ENCODE measurements around the gene CDH4.
"Not testable (repeated sequence)": the region's sequence is repeated elsewhere in the genome, so short reads cannot be mapped to it uniquely, and the experiment has no call there.

Gene CDH4

GRCh38 chr20:61850926-61851900 lies 599.2 kb downstream of the CDH4 start:
- DNase-seq (ENCODE audit: low read depth, low spot score), result peak; percentile 4
- ChIA-PET POLR2A (no interaction called here), CTCF (interaction anchor here (1.1 kb wide), 1 partner anchor 35 kb away, joined by 3 read pairs; no protein-coding TSS in a partner anchor)
- TF ChIP-seq, protein P1, sequence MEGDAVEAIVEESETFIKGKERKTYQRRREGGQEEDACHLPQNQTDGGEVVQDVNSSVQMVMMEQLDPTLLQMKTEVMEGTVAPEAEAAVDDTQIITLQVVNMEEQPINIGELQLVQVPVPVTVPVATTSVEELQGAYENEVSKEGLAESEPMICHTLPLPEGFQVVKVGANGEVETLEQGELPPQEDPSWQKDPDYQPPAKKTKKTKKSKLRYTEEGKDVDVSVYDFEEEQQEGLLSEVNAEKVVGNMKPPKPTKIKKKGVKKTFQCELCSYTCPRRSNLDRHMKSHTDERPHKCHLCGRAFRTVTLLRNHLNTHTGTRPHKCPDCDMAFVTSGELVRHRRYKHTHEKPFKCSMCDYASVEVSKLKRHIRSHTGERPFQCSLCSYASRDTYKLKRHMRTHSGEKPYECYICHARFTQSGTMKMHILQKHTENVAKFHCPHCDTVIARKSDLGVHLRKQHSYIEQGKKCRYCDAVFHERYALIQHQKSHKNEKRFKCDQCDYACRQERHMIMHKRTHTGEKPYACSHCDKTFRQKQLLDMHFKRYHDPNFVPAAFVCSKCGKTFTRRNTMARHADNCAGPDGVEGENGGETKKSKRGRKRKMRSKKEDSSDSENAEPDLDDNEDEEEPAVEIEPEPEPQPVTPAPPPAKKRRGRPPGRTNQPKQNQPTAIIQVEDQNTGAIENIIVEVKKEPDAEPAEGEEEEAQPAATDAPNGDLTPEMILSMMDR (IDR thresholded peaks at IDR 0.05; ENCODE audit: insufficient read depth, low read length, missing control alignments), result no peak
- H3K4me3 ChIP-seq (ENCODE audit: low read depth, low read length), result no peak overlapping the region

- H3K4me3 ChIP-seq (ENCODE audit: low read depth, low read length), result no peak overlapping the region
- no peak for DNase-seq (ENCODE audit: low read depth, low spot score)
- TF ChIP-seq, protein P1 (IDR thresholded peaks at IDR 0.05; ENCODE audit: insufficient read depth, low read length, missing control alignments), result no peak
- ChIA-PET POLR2A (no interaction called here), CTCF (no interaction called here)
Measured at GRCh38 chr20:61852268-61853072, 600.4 kb downstream of the CDH4 start.

DNA sequence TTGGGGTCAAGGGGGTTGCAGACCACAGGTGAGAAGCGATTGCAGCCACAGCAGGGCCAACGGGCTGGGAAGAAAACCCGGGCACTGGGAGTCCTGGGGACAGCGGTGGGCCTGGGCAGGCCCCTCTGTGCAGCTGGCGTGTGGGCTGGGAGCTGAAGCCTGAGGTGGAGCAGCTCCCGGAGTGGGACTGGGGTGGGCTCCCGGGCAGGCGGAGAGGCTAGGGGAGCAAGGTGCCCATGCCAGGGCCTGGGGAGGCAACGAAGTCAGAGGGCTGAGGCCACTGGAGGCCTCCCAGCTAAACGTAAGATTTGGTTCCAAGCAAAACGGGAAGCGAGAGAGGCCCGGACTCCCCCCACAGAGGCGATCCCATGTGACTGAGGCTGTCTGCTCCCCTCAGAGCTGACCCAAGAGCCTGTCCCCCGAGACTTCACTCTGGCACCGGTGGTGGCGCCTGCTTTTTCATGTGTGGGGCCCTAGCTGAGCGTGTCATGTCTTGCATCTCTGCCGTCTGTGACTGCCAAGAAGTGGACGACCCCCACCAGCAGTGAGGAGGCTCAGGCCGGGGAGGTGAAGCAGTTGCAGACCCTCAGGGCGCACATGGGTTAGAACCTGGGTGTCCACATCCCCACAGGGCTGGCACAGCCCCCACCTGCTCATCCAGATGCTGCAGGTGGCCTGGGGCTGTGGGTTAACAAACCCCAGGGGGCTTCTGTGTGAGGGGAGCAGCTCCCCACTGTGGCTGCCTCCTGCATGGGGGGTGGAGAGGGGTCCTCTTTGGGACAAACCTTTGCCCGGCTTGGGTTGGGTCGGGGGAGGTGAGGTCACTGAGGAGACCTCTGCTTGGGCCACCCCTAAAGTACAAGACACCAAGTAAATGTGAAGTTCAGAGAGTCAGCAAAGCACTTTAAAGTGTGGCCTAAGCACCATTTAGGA lies 601.3 kb downstream of the CDH4 start:
- ChIA-PET POLR2A (no interaction called here), CTCF (no interaction called here)
- TF ChIP-seq, protein P1 (IDR thresholded peaks at IDR 0.05; ENCODE audit: insufficient read depth, low read length, missing control alignments), result no peak
- H3K4me3 ChIP-seq (ENCODE audit: low read depth, low read length), result no peak overlapping the region
- no peak for DNase-seq (ENCODE audit: low read depth, low spot score)

DNA sequence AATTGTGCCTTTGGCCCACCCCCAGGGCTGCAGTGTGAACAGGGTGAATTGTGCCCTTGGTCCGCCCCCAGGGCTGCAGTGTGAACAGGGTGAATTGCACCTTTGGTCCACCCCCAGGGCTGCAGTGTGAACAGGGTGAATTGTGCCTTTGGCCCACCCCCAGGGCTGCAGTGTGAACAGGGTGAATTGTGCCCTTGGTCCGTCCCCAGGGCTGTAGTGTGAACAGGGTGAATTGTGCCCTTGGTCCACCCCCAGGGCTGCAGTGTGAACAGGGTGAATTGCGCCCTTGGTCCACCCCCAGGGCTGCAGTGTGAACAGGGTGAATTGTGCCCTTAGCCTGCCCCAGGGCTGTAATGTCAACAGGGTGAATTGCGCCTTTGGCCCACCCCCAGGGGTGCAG lies 602.5 kb downstream of the CDH4 start:
- H3K4me3 ChIP-seq (ENCODE audit: low read depth, low read length); DNase-seq (ENCODE audit: low read depth, low spot score); CTCF ChIA-PET; POLR2A ChIA-PET: not testable (repeated sequence)

DNA sequence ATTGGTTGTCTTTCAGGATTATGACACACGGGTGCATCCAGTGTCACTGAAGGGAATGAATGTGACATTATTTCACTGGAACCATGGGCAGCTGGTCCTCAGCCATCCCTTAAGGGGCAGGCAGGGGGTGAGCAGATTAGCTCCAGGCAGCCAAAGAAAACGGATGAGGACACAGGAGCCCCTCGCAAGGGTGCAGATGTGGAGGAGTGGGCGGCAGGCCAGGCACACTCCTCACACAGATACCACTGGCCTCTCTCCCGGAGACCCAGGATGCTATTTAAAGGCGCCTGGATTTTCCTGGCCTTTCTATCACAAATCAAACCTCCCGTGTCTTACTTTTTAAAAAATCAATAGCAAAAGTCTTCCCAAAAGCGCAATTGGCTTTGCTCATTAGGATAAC lies 603.2 kb downstream of the CDH4 start:
- TF ChIP-seq, protein P1 (IDR thresholded peaks at IDR 0.05; ENCODE audit: insufficient read depth, low read length, missing control alignments), result no peak
- CTCF ChIA-PET, result no interaction called here
- H3K4me3 ChIP-seq (ENCODE audit: low read depth, low read length), result no peak overlapping the region
- POLR2A ChIA-PET, result no interaction called here
- no peak for DNase-seq (ENCODE audit: low read depth, low spot score)

DNA sequence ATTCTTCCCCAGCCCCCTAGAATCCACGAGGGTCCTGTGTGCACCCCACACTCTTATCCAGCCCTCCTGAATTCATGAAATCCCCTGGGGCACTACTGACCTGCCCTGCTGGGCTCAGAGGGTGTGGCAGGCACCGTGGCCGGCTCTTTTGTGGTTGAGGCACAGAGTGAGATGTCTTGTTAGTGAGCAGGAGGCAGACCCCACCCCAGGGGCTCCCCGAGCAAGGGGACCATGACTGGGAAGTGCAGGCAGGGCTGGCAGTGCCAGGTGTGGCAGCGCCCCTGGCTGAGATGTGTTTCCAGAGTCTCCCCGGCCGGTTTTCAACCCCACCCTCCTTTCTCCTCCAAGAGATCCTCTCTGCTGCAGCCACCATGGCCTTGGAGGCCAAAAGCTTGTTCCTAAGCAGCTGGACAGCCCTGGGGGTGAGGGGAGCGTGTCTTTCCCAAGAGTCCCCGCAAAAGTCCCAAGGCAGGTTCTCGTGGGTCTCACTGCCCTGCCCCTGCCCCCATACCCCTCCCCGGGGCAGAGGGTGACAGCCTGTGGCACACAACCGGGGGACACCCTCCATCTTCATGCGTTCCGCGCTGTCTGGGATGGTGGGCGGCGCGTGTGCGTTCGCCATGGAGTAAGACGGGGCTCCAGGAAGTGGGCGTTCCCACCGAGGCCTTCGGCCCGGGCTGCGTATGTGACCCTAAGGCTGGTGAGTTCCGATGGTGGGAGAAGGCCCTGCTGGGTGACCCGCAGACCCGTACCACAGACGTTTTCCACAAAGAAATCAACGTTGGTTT lies 604.8 kb downstream of the CDH4 start:
- H3K4me3 ChIP-seq (ENCODE audit: low read depth, low read length), result no peak overlapping the region
- ChIA-PET CTCF (no interaction called here), POLR2A (interaction anchor here (0.6 kb wide), 1 partner anchor 536 kb away, joined by 3 read pairs; no protein-coding TSS in a partner anchor)
- TF ChIP-seq, protein P1 (IDR thresholded peaks at IDR 0.05; ENCODE audit: insufficient read depth, low read length, missing control alignments), result no peak
- no peak for DNase-seq (ENCODE audit: low read depth, low spot score)

Measured in AG04449 (cell line).